PFSK-1 (cell line): ENCODE data around the gene IKBKG.

Experiments
- POLR2AphosphoS5 ChIP-seq: IDR thresholded peaks from 2 replicates; pipeline ENCODE4 v1.6.1; 2012; ENCODE audit warnings: low read depth, mild to moderate bottlenecking, control low read depth, low read length, moderate library complexity
- SIN3A ChIP-seq: IDR thresholded peaks from 2 replicates; pipeline ENCODE4 v1.6.1; 2012; ENCODE audit warnings: mild to moderate bottlenecking, low read length, moderate library complexity, borderline replicate concordance; ENCODE audit not compliant: insufficient read depth
- TAF1 ChIP-seq: IDR thresholded peaks from 2 replicates; pipeline ENCODE4 v1.6.1; 2012; ENCODE audit warnings: low read length, control low read depth, borderline replicate concordance; ENCODE audit not compliant: insufficient read depth
- TF ChIP-seq, protein P1 (sequence below), 2 experiments: IDR thresholded peaks; 2 replicates each; pipeline versions ENCODE4 v1.6.1 to v1.8.0; 2011 to 2012; ENCODE audit warnings: low read depth in 2 of 2, low read length in 2 of 2, control low read depth in 1 of 2, inconsistent platforms in 1 of 2, mild to moderate bottlenecking in 1 of 2, moderate library complexity in 1 of 2; ENCODE audit not compliant: insufficient read depth in 1 of 2

DNA sequence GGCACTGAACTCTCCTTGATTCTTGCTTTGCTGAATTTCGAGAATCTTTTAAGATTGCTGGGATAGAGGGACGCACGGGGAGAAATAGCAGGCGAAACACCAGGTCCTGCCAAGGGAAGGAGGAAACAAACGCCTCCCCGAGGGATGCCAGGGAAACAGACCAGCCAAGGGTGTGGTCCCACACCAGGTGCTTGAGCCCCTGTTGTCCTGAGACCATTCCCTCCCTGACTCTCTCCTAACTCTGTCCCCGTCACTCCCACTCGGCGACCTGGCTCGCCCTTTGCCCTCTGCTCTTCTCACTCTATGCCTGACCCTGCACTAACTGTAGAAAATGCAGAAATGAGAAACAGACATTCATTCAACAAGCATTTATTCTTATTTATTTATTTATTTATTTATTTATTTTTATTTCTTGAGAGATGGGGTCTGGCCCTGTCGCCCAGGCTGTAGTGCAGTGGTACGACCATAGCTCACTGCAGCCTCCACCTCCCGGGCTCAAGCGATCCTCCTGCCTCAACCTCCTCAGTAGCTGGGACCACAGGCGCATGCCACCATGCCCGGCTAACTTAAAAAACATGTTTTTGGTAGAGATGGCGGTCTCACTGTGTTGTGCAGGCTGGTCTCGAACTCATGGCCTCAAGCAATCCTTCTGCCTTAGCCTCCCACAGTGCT lies 55.5 kb downstream of the IKBKG start:
- no peak for TF ChIP-seq POLR2AphosphoS5
- TF ChIP-seq, protein P1, sequence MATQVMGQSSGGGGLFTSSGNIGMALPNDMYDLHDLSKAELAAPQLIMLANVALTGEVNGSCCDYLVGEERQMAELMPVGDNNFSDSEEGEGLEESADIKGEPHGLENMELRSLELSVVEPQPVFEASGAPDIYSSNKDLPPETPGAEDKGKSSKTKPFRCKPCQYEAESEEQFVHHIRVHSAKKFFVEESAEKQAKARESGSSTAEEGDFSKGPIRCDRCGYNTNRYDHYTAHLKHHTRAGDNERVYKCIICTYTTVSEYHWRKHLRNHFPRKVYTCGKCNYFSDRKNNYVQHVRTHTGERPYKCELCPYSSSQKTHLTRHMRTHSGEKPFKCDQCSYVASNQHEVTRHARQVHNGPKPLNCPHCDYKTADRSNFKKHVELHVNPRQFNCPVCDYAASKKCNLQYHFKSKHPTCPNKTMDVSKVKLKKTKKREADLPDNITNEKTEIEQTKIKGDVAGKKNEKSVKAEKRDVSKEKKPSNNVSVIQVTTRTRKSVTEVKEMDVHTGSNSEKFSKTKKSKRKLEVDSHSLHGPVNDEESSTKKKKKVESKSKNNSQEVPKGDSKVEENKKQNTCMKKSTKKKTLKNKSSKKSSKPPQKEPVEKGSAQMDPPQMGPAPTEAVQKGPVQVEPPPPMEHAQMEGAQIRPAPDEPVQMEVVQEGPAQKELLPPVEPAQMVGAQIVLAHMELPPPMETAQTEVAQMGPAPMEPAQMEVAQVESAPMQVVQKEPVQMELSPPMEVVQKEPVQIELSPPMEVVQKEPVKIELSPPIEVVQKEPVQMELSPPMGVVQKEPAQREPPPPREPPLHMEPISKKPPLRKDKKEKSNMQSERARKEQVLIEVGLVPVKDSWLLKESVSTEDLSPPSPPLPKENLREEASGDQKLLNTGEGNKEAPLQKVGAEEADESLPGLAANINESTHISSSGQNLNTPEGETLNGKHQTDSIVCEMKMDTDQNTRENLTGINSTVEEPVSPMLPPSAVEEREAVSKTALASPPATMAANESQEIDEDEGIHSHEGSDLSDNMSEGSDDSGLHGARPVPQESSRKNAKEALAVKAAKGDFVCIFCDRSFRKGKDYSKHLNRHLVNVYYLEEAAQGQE (IDR thresholded peaks at IDR 0.05; ENCODE audit: insufficient read depth in 1 of 2, low read depth in 2 of 2, low read length in 2 of 2), result no peak
- TF ChIP-seq SIN3A, result no peak
- TF ChIP-seq TAF1, result no peak
